GM10266 (cell line): ENCODE measurements around the gene KLF5.
A peak's percentile ranks its signal among the peaks of the same experiment; 100 is the strongest.

ENCODE experiments used
- DNase-seq: peaks from one replicate; pipeline ENCODE4 v3.0.0; 2012; ENCODE audit errors: extremely low spot score
- CTCF ChIP-seq: IDR thresholded peaks from 2 replicates; pipeline ENCODE4 v1.5.1; 2012; ENCODE audit warnings: mild to moderate bottlenecking, low read depth; ENCODE audit not compliant: control insufficient read depth, insufficient read depth; ENCODE audit errors: missing control alignments

Gene KLF5

GRCh38 chr13:73060251-73061160 lies 1.7 kb downstream of the KLF5 start:
- DNase-seq: peak; percentile 35
- no peak for TF ChIP-seq CTCF

GRCh38 chr13:73061473-73061872 lies 2.7 kb downstream of the KLF5 start:
- no peak for TF ChIP-seq CTCF
- no peak for DNase-seq

GRCh38 chr13:73061876-73062275 lies 3.1 kb downstream of the KLF5 start:
- DNase-seq: no peak
- no peak for TF ChIP-seq CTCF

- no peak for TF ChIP-seq CTCF
- DNase-seq: no peak
Observed at GRCh38 chr13:73062468-73062867, 3.7 kb downstream of the KLF5 start.

DNA sequence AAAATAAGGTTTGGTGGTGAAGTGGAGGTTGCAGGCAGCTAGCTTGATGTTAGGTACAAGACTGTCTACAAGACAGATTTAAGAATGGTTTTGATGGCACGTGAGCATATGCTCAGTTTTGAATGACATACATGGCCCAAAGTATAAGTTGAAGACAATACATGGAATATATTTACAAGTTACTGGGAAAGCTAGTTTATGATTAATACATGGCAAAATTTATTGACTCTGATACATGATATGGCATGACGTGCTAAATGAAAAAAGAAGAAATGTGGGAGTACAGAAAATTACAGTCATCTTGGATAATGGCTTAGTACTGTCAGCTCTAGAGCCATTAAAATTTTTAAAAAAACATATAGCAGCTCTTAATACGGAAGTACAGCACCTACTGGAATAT lies 4.4 kb downstream of the KLF5 start:
- DNase-seq: no peak
- TF ChIP-seq CTCF: no peak

GRCh38 chr13:73065036-73065435 lies 6.2 kb downstream of the KLF5 start:
- TF ChIP-seq CTCF: no peak
- DNase-seq: no peak

DNA sequence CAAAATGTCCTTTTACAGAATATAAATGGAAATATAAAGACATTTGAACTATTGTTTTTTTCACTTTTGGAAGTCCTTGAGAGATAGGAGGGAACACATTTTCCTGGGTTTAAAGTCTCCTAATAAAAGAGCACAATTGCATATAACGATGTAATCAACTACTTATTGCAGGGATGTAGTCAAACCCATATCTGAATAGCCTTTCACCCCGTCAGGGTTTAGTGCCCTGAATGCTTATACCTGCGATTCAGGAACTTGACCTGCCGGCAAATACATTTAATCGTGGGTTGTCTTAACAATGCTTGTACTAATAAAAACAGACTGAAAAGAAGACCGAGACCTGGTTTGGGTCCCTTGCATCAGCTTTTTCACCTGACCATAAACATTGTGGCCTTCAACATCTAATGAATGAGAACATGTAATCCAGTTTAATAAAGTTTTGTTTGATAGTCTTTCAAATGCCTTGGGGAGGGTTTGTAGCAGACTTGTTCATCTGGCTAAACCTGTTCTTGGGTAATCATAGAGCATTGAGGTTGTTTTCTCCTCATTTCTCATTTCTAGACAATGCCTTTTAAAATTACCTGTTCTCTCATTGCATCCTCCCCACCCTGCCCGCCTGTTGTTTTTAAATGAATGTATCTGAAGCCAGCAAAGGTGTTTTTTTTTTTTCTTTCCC lies 7.0 kb downstream of the KLF5 start:
- no peak for TF ChIP-seq CTCF
- no peak for DNase-seq
